ENCODE data around the gene PPP4R1.
A peak's percentile ranks its signal among the peaks of the same experiment; 100 is the strongest.
"Not testable (repeated sequence)": the region's sequence is repeated elsewhere in the genome, so short reads cannot be mapped to it uniquely, and the experiment has no call there.

PPP4R1 gene

DNA sequence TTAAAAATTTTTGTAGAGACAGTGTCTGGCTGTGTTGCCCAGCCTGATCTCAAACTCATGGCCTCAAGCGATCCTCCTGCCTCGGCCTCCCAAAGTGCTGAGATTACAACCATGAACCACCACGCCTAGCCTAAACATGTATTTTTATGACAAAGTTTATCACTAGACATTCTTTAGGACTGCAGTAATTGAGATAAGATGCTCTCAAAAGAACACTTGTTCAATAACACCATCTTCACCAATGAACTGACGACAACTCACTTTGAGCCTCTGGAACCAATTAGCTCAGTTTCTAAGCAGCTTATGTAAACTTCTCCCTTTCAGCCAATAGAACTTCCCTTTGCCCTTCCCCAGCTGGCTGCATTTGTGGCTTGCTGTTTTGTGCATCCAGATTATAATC, 15.3 kb upstream of the PPP4R1 start:
- no peak for DNase-seq

DNA sequence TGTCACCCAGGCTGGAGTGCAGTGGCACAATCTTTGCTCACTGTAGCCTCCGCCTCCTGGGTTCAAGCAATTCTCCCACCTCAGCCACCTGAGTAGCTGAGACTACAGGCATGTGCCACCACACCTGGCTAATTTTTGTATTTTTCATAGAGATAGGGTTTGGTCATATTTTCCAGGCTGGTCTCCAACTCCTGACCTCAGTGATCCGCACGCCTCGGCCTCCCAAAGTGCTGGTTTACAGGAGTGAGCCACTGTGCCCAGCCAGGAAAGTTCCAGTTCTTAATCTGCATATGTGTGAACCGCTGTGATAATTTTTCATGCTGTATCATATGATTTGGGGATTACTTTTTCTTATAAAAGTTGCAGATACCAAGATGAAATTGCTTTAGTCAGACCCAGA, 14.6 kb upstream of the PPP4R1 start:
- DNase-seq: no peak

DNA sequence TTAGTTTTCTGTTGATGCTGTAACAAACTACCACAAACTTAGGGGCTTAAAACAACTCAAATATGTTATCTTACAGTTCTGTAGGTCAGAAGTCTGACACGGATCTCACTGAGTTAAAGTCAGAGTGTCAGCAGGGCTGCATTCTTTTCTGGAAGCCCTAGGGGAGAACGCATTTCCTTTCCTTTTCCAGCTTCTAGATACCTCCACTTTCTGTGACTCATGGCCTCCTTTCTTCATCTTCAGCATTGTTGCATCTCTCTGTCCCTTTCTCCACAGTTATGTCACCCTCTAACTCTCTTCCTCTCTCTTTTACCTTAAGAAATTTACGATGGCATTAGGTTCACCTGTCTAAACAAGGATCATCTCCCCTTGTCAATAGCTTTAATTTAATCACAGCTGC, 13.3 kb upstream of the PPP4R1 start:
- peak; percentile 32 for DNase-seq

GRCh38 chr18:9619990-9620389, 5.6 kb upstream of the PPP4R1 start:
- no peak for DNase-seq

DNA sequence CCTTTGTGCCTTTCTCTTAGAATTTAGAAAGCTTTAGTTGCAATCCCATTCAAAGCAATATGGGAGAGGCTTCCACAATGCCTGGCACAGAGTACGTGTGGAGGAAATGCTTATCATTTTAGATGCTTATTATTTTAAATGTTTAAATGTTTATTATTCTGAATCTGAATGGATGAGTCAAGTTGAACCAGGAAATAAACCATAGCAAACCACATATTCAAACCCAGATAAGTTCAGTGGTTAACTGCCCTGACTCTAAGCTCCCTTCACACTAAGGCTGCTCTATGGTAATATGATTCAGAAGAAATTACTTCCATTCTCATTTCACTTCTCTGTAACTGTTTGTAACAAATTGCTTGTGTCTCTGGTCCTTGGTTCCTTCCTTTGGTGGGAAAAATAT, 5.2 kb upstream of the PPP4R1 start:
- DNase-seq: no peak

- DNase-seq: no peak
These were observed 4.7 kb upstream of the PPP4R1 start for GRCh38 chr18:9619056-9619455.

DNA sequence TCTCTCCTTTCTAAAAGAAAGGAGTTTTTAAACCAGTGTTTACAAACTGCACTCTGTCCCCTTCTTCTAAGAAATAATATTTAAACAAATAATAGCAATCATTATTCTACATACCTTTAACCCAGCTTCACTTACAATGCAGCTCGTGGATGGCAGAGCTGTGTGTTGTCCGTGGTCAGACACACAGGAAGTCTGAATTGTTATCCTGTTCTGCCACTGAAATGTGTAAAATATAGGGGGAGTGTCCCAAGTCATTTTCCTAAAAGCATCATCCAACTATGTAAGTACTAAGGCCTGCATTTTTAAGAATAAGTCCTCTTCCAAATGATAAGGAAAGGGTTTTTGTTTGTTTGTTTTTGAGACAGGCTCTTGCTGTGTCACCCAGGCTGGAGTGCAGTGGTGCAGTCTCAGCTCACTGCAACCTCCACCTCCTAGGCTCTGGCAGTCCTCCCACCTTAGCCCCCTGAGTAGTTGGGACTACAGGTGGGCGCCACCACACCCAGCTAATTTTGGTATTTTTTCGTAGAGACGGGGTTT, 2.7 kb upstream of the PPP4R1 start:
- DNase-seq: no peak

DNA sequence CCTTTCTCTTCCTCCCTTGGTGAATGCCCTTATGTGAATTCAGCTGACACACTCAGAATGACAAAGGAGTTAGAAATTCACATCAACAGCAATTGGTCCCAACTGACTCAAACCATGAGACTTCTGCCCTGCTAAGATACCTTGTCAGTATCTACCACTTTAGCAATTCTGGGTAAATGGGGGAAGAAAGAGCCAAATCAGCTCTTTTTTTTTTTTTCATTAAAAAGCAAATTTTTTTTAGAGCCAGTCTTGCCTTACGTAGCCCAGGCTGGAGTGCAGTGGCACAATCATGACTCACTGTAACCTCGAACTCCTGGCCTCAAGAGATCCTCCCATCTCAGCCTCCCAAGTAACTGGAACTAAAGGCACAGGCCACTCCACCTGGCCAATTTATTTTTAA, 1.7 kb upstream of the PPP4R1 start:
- DNase-seq: no peak

GRCh38 chr18:9615280-9615797, 980 bp upstream of the PPP4R1 start:
- DNase-seq: no peak

GRCh38 chr18:9613550-9614400, 584 bp downstream of the PPP4R1 start:
- peak; percentile 78 for DNase-seq

DNA sequence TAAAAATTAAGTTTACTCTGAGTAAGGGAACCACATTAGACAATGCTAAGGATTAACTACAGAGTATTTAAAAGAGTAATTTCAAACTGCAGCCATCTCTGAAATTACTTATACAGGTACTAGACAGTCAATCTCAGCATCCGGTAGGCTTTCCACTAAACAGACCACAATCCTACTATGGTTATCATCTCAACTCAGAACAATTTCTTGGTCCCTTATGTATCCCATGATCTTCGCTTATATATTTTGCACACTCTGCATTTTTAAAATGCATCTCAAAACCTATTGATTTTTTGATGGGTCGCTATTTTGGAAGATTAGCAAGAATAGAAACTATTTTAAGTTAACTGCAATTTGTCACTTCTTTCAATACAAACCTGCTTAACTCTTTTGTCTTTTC, 1.4 kb downstream of the PPP4R1 start:
- DNase-seq: no peak

GRCh38 chr18:9612215-9612830, 2.0 kb downstream of the PPP4R1 start:
- peak; percentile 72 for DNase-seq

DNA sequence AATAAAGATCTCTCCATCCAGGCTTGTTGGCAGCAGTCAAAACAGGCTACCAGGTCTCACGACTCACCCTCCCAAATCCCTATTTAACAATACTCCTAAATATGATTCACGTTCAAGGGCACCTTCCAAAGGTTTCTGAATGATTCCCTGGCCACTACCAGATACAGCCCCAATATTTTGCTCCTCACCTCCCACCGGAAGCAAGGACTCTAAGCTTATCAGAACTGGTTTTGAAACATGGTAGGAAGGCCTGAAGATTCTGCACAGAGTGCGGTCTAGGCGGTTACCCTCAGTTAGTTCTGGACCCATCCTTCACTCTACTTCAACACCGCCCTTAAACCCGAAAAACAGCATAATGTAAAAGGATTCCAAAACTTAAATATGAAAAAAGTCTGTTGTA, 5.2 kb downstream of the PPP4R1 start:
- DNase-seq: no peak

GRCh38 chr18:9608728-9609127, 5.6 kb downstream of the PPP4R1 start:
- peak; percentile 37 for DNase-seq

GRCh38 chr18:9608298-9608697, 6.1 kb downstream of the PPP4R1 start:
- DNase-seq: no peak

DNA sequence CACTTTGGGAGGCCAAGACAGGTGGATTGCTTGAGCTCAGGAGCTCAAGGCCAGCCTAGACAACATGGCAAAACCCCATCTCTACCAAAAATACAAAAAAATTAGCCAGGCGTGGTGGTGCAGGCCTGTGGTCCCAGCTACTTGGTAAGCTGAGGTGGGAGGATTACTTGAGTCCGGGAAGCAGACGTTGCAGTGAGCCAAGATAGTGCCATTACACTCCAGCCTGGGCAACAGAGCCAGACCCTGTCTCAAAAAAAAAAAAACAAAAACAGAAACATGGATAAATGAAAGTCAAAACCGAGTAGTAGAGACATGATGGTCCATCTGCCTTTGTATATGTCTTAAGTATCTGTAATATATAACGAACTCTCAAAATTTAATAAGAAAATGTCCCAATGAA, 7.2 kb downstream of the PPP4R1 start:
- not testable (repeated sequence) for DNase-seq

DNA sequence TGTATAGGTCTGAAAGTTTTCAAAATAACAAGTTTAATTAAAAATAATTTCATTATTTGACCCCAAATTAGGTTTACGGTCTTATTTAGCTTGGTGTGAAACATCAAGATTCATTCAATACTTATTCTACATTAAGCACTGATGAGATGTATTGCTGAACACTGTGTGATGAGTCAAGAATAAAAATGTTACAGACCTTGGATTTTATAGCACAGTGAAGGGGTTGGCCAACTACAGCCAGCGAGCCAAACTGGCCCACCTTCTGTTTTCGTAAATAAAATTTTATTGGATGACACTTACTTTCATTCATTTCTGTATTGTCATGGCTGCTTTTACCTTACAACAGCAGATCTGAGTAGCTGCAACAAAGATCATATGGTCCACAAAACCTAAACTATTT, 8.3 kb downstream of the PPP4R1 start:
- DNase-seq: no peak

DNA sequence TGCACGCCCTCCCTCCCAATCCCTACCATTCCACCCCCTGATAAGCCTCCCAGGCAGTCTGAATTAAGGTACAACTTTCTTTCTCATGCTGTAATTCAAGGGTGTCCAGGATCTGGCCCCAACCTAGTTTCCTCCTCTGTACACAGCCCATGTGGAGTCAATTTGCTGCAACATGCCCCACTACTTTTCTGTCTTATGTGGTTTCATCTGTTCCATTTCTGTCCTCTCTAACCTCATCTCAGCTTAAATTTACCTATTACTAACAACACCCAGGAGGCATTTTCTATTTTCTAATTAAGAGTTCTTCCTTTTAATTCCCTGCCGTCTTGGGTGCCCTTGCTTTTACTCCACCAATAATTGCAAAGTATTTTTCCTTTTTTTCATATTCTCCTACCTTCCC, 10.0 kb downstream of the PPP4R1 start:
- DNase-seq: no peak

DNA sequence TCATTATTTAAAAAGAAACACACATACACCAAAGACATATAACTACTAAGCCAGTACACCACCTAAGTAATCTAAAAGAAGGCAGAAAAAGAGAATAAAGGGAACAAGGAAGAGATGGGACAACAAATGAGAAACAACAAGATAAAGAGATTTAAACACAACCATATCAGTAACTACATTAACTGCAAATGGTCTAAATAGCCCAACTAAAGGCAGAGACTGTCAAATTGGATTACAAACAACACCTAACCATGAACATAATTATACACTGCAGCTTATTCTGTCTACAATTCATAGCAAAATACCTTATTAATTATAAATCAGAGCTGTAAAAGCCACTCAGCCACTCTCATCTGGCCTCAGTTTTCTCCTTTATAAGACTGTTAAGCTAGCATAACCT, 15.0 kb downstream of the PPP4R1 start:
- no peak for DNase-seq

- no peak for DNase-seq
These were observed 16.8 kb downstream of the PPP4R1 start for GRCh38 chr18:9597609-9598008.

GRCh38 chr18:9596843-9597526, 17.4 kb downstream of the PPP4R1 start:
- DNase-seq: no peak

GRCh38 chr18:9596226-9596625, 18.1 kb downstream of the PPP4R1 start:
- DNase-seq: no peak

DNA sequence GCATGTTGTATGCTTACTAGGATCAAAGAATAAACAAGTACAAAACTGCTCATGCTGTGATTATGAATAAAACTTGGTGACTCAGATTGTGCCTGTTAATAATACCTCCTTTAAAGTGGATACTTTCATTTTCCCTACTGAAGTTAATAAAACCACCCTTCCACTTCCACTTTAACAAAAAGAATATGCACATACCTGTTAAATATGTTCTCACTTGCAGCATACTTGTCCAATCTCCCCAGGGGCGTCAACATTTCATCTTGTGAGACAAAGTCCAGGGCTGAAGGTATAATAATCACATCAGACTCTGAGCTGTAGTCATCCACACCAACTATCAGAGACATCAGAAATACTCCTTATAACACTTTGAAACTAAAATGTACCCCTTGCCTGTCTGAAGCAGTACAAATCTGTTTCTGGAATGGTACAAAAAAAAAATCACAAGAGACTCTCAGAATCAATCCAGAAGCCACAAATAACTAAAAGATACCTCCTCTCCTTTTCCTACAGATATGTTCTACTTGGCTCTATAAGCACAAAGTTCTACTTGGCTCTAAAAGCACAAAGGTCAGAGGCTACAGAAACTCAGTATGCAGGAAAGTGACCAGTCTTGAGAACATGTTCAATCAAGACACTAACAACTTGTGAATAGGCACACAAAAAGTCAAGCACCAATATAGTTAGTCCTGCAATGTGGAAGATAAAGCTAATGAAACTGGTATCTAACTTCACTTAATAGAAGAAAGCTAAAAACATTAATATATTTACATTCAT, 19.3 kb downstream of the PPP4R1 start:
- no peak for DNase-seq
